Gastroesophageal sphincter (tissue), 3 donors: ENCODE measurements around the gene IFIT1B.

Experiments
- EP300 ChIP-seq: sonication (generic); formaldehyde crosslinking; IDR thresholded peaks from one replicate; pipeline ENCODE4 v1.6.1; 2017; ENCODE audit warnings: antibody characterized with exemption, mild to moderate bottlenecking
- POLR2A ChIP-seq, 2 donors: fragments of 450-650 bp; IDR thresholded peaks; one replicate each; pipeline ENCODE4 v1.6.1; 2017; ENCODE audit warnings: antibody characterized with exemption in 2 of 2, mild to moderate bottlenecking in 2 of 2, moderate library complexity in 1 of 2
- TF ChIP-seq, protein P1 (sequence below), 4 experiments: fragments of 200-600 bp in 2 of 4; fragments of 450-650 bp in 2 of 4; sonication (generic) in 1 of 4; IDR thresholded peaks; one replicate each; pipeline ENCODE4 v1.5.1; 2017 to 2019; ENCODE audit warnings: antibody characterized with exemption in 4 of 4, mild to moderate bottlenecking in 2 of 4, moderate library complexity in 2 of 4

DNA sequence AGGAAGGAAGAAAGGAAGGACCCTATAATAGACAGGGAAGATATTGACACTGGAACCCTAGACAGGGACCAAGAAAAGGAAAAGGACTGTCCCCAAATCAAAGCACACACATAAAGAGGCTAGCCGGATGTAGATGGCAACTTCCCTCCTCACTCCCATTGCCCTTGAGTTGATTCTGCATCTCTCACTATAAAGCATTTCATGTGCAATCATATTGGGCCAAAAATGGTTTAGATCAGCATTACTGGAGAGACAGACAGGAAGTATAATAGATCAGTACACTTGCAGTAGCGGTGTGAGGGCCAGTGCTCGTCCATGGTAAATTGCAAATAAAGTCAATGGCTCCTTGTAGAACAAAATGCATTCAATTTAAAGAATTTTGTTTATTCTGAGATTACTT lies 41.6 kb upstream of the IFIT1B start:
- TF ChIP-seq POLR2A (IDR thresholded peaks at IDR 0.05) (no peak), EP300 (no peak)
- TF ChIP-seq, protein P1, sequence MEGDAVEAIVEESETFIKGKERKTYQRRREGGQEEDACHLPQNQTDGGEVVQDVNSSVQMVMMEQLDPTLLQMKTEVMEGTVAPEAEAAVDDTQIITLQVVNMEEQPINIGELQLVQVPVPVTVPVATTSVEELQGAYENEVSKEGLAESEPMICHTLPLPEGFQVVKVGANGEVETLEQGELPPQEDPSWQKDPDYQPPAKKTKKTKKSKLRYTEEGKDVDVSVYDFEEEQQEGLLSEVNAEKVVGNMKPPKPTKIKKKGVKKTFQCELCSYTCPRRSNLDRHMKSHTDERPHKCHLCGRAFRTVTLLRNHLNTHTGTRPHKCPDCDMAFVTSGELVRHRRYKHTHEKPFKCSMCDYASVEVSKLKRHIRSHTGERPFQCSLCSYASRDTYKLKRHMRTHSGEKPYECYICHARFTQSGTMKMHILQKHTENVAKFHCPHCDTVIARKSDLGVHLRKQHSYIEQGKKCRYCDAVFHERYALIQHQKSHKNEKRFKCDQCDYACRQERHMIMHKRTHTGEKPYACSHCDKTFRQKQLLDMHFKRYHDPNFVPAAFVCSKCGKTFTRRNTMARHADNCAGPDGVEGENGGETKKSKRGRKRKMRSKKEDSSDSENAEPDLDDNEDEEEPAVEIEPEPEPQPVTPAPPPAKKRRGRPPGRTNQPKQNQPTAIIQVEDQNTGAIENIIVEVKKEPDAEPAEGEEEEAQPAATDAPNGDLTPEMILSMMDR (IDR thresholded peaks at IDR 0.05), result no peak
